HL-60 (cell line): ENCODE data around the gene TRIM9.

Experiments
- DNase-seq, 2 experiments: peaks; one replicate each; pipeline ENCODE4 v3.0.0-alpha.2; 2010 to 2020; ENCODE audit warnings: low read depth in 1 of 2, low spot score in 1 of 2
- H3K27ac ChIP-seq: fragments of 250-450 bp; sonication (Bioruptor Pico); replicated peaks from 2 replicates; pipeline ENCODE4 v1.5.1; 2020; ENCODE audit warnings: mild to moderate bottlenecking, moderate library complexity
- H3K27me3 ChIP-seq: fragments of 250-450 bp; sonication (Bioruptor Pico); 2 replicates; pipeline ENCODE4 v1.5.1; 2021; ENCODE audit warnings: mild to moderate bottlenecking, moderate library complexity; ENCODE audit not compliant: insufficient read depth, poor library complexity, severe bottlenecking
- H3K4me3 ChIP-seq: replicated peaks from 2 replicates; pipeline ENCODE4 v1.5.1; 2011; ENCODE audit warnings: mild to moderate bottlenecking, control low read depth, low read length; ENCODE audit not compliant: insufficient read depth
- GABPA ChIP-seq: IDR thresholded peaks from 2 replicates; pipeline ENCODE4 v1.6.1; 2012; ENCODE audit warnings: low read depth
- POLR2AphosphoS5 ChIP-seq: IDR thresholded peaks from 2 replicates; pipeline ENCODE4 v1.6.1; 2012; ENCODE audit warnings: low read depth
- SPI1 ChIP-seq: IDR thresholded peaks from 2 replicates; pipeline ENCODE4 v1.6.1; 2012; ENCODE audit warnings: low read depth, mild to moderate bottlenecking, borderline replicate concordance
- TF ChIP-seq, protein P1 (sequence below): IDR thresholded peaks from 2 replicates; pipeline ENCODE4 v1.6.1; 2012; ENCODE audit warnings: low read depth; ENCODE audit not compliant: insufficient replicate concordance
- TF ChIP-seq, protein P2 (sequence below): IDR thresholded peaks from one replicate; pipeline ENCODE4 v1.5.1; 2011; ENCODE audit warnings: low read length, control low read depth, inconsistent platforms; ENCODE audit not compliant: insufficient read depth

TRIM9 gene

DNA sequence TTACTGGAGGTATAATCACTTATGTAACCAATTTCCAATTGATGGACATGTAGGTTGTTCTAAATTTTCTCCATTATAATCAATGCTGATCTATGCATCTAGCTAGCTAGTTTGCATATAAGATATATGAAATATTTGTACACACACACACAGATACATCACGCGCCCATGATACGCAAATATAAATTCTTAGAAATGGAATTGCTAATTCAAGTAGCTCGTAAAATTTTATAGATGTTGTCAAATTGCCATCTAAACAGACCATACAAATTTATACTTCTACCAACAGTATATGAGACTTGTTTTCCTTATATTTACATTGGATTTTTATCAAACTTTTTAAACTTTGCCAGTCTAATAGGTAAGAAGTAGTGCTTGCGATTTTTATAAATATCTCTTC, 29.1 kb upstream of the TRIM9 start:
- TF ChIP-seq GABPA (no peak), POLR2AphosphoS5 (no peak), SPI1 (no peak)
- TF ChIP-seq, protein P1, sequence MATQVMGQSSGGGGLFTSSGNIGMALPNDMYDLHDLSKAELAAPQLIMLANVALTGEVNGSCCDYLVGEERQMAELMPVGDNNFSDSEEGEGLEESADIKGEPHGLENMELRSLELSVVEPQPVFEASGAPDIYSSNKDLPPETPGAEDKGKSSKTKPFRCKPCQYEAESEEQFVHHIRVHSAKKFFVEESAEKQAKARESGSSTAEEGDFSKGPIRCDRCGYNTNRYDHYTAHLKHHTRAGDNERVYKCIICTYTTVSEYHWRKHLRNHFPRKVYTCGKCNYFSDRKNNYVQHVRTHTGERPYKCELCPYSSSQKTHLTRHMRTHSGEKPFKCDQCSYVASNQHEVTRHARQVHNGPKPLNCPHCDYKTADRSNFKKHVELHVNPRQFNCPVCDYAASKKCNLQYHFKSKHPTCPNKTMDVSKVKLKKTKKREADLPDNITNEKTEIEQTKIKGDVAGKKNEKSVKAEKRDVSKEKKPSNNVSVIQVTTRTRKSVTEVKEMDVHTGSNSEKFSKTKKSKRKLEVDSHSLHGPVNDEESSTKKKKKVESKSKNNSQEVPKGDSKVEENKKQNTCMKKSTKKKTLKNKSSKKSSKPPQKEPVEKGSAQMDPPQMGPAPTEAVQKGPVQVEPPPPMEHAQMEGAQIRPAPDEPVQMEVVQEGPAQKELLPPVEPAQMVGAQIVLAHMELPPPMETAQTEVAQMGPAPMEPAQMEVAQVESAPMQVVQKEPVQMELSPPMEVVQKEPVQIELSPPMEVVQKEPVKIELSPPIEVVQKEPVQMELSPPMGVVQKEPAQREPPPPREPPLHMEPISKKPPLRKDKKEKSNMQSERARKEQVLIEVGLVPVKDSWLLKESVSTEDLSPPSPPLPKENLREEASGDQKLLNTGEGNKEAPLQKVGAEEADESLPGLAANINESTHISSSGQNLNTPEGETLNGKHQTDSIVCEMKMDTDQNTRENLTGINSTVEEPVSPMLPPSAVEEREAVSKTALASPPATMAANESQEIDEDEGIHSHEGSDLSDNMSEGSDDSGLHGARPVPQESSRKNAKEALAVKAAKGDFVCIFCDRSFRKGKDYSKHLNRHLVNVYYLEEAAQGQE, result no peak
- TF ChIP-seq, protein P2, sequence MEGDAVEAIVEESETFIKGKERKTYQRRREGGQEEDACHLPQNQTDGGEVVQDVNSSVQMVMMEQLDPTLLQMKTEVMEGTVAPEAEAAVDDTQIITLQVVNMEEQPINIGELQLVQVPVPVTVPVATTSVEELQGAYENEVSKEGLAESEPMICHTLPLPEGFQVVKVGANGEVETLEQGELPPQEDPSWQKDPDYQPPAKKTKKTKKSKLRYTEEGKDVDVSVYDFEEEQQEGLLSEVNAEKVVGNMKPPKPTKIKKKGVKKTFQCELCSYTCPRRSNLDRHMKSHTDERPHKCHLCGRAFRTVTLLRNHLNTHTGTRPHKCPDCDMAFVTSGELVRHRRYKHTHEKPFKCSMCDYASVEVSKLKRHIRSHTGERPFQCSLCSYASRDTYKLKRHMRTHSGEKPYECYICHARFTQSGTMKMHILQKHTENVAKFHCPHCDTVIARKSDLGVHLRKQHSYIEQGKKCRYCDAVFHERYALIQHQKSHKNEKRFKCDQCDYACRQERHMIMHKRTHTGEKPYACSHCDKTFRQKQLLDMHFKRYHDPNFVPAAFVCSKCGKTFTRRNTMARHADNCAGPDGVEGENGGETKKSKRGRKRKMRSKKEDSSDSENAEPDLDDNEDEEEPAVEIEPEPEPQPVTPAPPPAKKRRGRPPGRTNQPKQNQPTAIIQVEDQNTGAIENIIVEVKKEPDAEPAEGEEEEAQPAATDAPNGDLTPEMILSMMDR, result no peak
- DNase-seq, result no peak
- H3K4me3 ChIP-seq, result no peak overlapping the region
- no peak overlapping the region for H3K27ac ChIP-seq
- H3K27me3 ChIP-seq, result peaks cover 4% of the 10 kb centered on the region

DNA sequence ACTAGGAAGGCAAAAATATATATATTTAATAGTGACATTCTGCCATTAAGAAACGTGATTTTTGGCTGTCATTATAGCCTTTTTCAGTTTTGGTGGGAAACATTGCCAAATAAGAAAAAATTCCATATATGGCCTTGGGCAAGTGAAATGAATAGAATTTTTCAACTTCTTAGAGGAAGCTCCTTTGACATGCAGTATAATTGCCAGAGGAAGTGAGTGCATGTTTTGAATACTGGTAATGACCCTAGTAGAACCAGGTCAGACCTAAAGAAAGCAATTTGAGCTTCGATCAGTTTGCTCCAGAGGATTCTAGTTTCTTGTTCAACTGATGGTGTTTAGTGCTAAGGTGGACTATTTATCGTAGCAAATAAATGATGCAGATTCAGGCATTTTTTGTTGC, 26.2 kb upstream of the TRIM9 start:
- Histone ChIP-seq H3K27ac (no peak overlapping the region), H3K4me3 (no peak overlapping the region), H3K27me3 (peaks cover 4% of the 10 kb centered on the region)
- no peak for TF ChIP-seq POLR2AphosphoS5
- no peak for TF ChIP-seq GABPA
- TF ChIP-seq, protein P2, result no peak
- TF ChIP-seq, protein P1, result no peak
- TF ChIP-seq SPI1, result no peak
- no peak for DNase-seq

DNA sequence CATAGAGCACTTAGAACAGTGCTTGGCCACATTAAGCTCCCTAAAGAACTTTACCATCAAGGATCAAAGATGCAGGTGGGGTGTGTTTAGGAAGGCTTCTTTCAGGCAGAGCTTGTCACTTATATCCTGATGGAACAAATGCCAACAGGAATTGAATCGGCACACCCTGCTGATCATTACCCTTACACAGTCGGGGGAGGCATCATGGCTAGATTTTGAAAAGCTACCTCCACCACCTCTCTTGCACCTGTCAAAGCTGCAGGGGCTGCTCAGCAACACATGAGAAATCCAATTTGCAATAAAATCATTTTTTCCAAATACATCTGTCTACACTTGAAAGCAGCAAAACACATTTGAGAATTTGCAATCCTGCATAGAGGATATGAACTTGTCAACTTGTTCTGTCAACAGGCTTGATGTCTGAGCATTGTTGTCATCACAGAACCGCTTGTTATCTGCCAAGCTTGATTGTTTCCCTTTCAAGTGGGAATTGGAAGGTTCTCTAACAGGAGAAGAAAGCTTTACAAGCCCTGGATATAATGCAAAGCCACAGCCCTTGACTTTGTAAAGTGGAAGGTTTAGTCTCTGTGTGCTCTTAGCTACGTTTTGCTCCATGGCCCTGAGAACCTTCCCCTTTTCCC, 24.6 kb upstream of the TRIM9 start:
- H3K27me3 ChIP-seq, result peaks cover 4% of the 10 kb centered on the region
- no peak overlapping the region for H3K27ac ChIP-seq
- no peak overlapping the region for H3K4me3 ChIP-seq
- DNase-seq, result no peak
- no peak for TF ChIP-seq POLR2AphosphoS5
- no peak for TF ChIP-seq SPI1
- TF ChIP-seq, protein P2, result no peak
- TF ChIP-seq, protein P1, result no peak
- no peak for TF ChIP-seq GABPA
